Activated naive CD4-positive, alpha-beta T cell treated with anti-CD3 and anti-CD28 coated beads for 36 hours (primary cell): ENCODE results near the gene PCMTD2. TPM values are rescaled to one million over a fixed set of nuclear protein-coding genes. Genes with fewer than 3 reads are reported as not detected.
A peak's percentile ranks its signal among the peaks of the same experiment; 100 is the strongest.

Experiments
- CTCF ChIA-PET: fragments of 350-600 bp; sonication (Branson Sonifier 250); formaldehyde crosslinking; loops from one replicate; lab custom pipeline; 2021; ENCODE audit warnings: antibody characterized with exemption; lab: Charles Lee
- DNase-seq: peaks from one replicate; pipeline ENCODE4 v3.0.0-alpha.2; 2020
- H3K27ac Mint-ChIP-seq: one replicate; pipeline ENCODE4 v1.8.0; 2021; ENCODE audit warnings: mild to moderate bottlenecking, mixed read lengths
- H3K27me3 Mint-ChIP-seq: one replicate; pipeline ENCODE4 v1.8.0; 2021; ENCODE audit warnings: low read depth, mixed read lengths
- H3K36me3 Mint-ChIP-seq: one replicate; pipeline ENCODE4 v1.8.0; 2021; ENCODE audit warnings: low read depth, mixed read lengths
- H3K4me1 Mint-ChIP-seq: one replicate; pipeline ENCODE4 v1.8.0; 2021; ENCODE audit warnings: low read depth, mixed read lengths
- H3K4me3 Mint-ChIP-seq: one replicate; pipeline ENCODE4 v1.8.0; 2021; ENCODE audit warnings: mild to moderate bottlenecking, moderate library complexity, mixed read lengths
- H3K9me3 Mint-ChIP-seq: one replicate; pipeline ENCODE4 v1.8.0; 2021; ENCODE audit warnings: mixed read lengths
- intact Hi-C: fragments of 100-400 bp; cut with micrococcal nuclease; formaldehyde crosslinking; loops from one replicate; pipeline ENCODE4 v1.15.1; 2023
- total RNA-seq, 2 experiments: library from RNA; stranded (reverse); gene quantifications; one replicate each; pipeline ENCODE4 v1.2.3, GENCODE V29; 2021

PCMTD2 gene
- total RNA-seq, 2 experiments from 2014 or later, result 34.5 to 36.7 TPM

DNA sequence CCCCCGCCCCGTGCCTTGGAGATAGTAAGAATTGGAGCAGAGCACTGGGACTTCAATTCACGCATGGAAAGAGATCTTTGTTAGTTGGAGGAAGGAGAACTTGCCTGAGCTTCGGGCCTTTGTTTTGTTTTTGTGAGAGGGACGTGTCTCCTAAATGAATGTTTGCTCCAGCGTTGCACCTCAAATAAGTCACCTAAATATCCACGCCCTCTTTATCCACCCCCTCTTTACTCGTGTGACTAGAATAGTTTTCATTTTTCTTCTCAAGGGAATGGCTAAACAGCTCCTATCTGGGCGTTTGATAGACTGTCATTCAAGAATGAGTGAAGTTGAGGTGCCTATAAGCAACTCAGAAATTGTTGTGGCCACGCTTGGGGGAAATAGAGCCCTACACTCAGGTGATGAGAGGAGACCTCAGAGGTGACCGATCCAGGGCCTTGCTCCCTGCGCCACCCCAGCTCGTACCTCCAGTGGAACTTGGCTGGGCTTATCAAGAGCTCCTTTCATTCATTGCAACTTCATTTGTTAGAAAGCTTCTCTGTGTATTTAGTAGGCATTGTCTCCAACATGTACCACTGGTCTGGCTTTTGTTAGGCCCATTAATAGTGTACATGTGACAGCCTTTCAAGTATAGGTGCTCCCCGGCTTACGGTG, 861 bp downstream of the PCMTD2 start:
- intact Hi-C loops, result loop anchor here (5.0 kb wide), 1 partner anchor 174 kb away; the partner anchor contains the start of genes LKAAEAR1 and OPRL1
- H3K27me3 Mint-ChIP-seq, result peaks cover 2% of the 10 kb centered on the region
- CTCF ChIA-PET, result interaction anchor here (0.6 to 2.9 kb wide), 4 partner anchors 18 to 217 kb away, joined by 3 to 8 read pairs (median 7); no protein-coding TSS in a partner anchor
- no peaks in the 10 kb centered on the region for H3K9me3 Mint-ChIP-seq
- no peak for DNase-seq
- peak overlapping the region; percentile 87 for H3K27ac Mint-ChIP-seq
- H3K4me1 Mint-ChIP-seq, result peaks cover 55% of the 10 kb centered on the region
- peaks cover 6% of the 10 kb centered on the region for H3K36me3 Mint-ChIP-seq
- H3K4me3 Mint-ChIP-seq, result peak overlapping the region; percentile 87

- H3K9me3 Mint-ChIP-seq, result no peaks in the 10 kb centered on the region
- H3K4me1 Mint-ChIP-seq, result peaks cover 62% of the 10 kb centered on the region
- peaks cover 6% of the 10 kb centered on the region for H3K36me3 Mint-ChIP-seq
- intact Hi-C loops, result loop anchor here (5.0 kb wide), 1 partner anchor 175 kb away; the partner anchor contains the start of genes LKAAEAR1 and OPRL1
- no peak for DNase-seq
- H3K4me3 Mint-ChIP-seq, result peak overlapping the region; percentile 87
- H3K27me3 Mint-ChIP-seq, result peaks cover under 1% of the 10 kb centered on the region
- H3K27ac Mint-ChIP-seq, result no peak overlapping the region
- CTCF ChIA-PET, result interaction anchor here (0.6 to 3.4 kb wide), 4 partner anchors 17 to 218 kb away, joined by 3 to 20 read pairs (median 8); no protein-coding TSS in a partner anchor
These were observed 1.7 kb downstream of the PCMTD2 start for GRCh38 chr20:64257107-64257757.

- no peaks in the 10 kb centered on the region for H3K9me3 Mint-ChIP-seq
These were observed 2.7 kb downstream of the PCMTD2 start for GRCh38 chr20:64258071-64258823.

GRCh38 chr20:64260239-64260638, 4.7 kb downstream of the PCMTD2 start:
- Mint-ChIP-seq H3K4me3 (no peak overlapping the region), H3K36me3 (peaks cover 6% of the 10 kb centered on the region), H3K27ac (no peak overlapping the region), H3K27me3 (no peaks in the 10 kb centered on the region), H3K9me3 (no peaks in the 10 kb centered on the region), H3K4me1 (peaks cover 83% of the 10 kb centered on the region)
- DNase-seq, result no peak
- CTCF ChIA-PET, result interaction anchor here (0.7 to 3.4 kb wide), 2 partner anchors 14 to 26 kb away, joined by 3 to 20 read pairs; no protein-coding TSS in a partner anchor
- intact Hi-C loops, result no loop called here

More at GRCh38 chr20:64258071-64258823, 2.7 kb downstream of the PCMTD2 start:
- Mint-ChIP-seq H3K27ac (no peak overlapping the region), H3K4me3 (no peak overlapping the region), H3K4me1 (peaks cover 72% of the 10 kb centered on the region), H3K36me3 (peaks cover 6% of the 10 kb centered on the region), H3K27me3 (no peaks in the 10 kb centered on the region)
- no peak for DNase-seq
- CTCF ChIA-PET, result interaction anchor here (2.5 to 3.4 kb wide), 3 partner anchors 16 to 219 kb away, joined by 7 to 20 read pairs (median 8); no protein-coding TSS in a partner anchor
- intact Hi-C loops, result loop anchor here (5.0 kb wide), 1 partner anchor 176 kb away; the partner anchor contains the start of genes LKAAEAR1 and OPRL1

GRCh38 chr20:64261138-64261537, 5.6 kb downstream of the PCMTD2 start:
- Mint-ChIP-seq H3K4me1 (peaks cover 83% of the 10 kb centered on the region), H3K36me3 (peaks cover 6% of the 10 kb centered on the region), H3K27me3 (no peaks in the 10 kb centered on the region), H3K9me3 (no peaks in the 10 kb centered on the region), H3K4me3 (no peak overlapping the region), H3K27ac (no peak overlapping the region)
- DNase-seq, result peak; percentile 22
- CTCF ChIA-PET, result no interaction called here
- intact Hi-C loops, result no loop called here

DNA sequence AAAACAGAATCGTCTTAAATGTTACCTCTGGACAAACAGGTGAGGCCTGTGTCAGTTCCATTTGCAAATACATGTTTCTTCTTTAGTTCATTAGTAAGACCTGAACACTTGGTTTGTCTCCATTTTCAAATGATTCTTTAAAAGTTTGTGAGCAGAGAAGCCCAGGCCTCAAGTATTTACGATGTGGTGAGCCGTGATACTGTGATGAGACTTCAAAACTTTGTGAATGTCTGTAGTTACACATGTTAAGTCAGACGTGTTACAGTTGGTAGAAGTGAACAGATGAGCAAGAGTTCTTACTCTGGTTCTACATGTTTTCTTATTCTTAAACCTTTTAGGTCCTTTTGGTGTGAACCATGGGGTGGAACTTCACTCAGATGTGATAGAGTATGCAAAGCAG, 8.5 kb downstream of the PCMTD2 start:
- H3K27me3 Mint-ChIP-seq, result no peaks in the 10 kb centered on the region
- peaks cover 4% of the 10 kb centered on the region for H3K36me3 Mint-ChIP-seq
- H3K27ac Mint-ChIP-seq, result no peak overlapping the region
- no peak for DNase-seq
- H3K9me3 Mint-ChIP-seq, result no peaks in the 10 kb centered on the region
- no peak overlapping the region for H3K4me3 Mint-ChIP-seq
- H3K4me1 Mint-ChIP-seq, result peaks cover 55% of the 10 kb centered on the region
- CTCF ChIA-PET, result no interaction called here
- intact Hi-C loops, result no loop called here

DNA sequence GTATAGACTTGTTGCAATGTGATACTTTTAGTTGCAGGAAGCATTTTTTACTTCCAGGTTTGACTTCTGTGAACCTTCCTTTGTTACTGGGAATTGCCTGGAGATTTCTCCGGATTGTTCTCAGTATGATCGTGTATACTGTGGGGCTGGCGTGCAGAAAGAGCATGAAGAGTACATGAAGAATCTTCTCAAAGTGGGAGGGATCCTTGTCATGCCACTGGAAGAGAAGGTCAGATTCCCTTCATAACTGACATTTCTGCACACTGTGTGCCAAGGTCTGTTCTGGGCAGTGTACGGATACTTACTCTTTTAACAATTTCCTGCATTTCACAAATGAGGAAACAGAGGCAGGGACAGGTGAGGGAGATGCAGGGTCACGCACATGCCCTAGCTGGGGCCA, 9.7 kb downstream of the PCMTD2 start:
- Mint-ChIP-seq H3K27ac (no peak overlapping the region), H3K4me1 (peaks cover 45% of the 10 kb centered on the region), H3K27me3 (no peaks in the 10 kb centered on the region), H3K9me3 (no peaks in the 10 kb centered on the region), H3K4me3 (no peak overlapping the region), H3K36me3 (peaks cover 7% of the 10 kb centered on the region)
- CTCF ChIA-PET, result no interaction called here
- intact Hi-C loops, result no loop called here
- no peak for DNase-seq

GRCh38 chr20:64266988-64267387, 11.4 kb downstream of the PCMTD2 start:
- H3K4me1 Mint-ChIP-seq, result peaks cover 27% of the 10 kb centered on the region
- H3K4me3 Mint-ChIP-seq, result no peak overlapping the region
- no peaks in the 10 kb centered on the region for H3K27me3 Mint-ChIP-seq
- CTCF ChIA-PET, result no interaction called here
- intact Hi-C loops, result no loop called here
- DNase-seq, result no peak
- H3K9me3 Mint-ChIP-seq, result no peaks in the 10 kb centered on the region
- H3K36me3 Mint-ChIP-seq, result peaks cover 3% of the 10 kb centered on the region
- H3K27ac Mint-ChIP-seq, result no peak overlapping the region

DNA sequence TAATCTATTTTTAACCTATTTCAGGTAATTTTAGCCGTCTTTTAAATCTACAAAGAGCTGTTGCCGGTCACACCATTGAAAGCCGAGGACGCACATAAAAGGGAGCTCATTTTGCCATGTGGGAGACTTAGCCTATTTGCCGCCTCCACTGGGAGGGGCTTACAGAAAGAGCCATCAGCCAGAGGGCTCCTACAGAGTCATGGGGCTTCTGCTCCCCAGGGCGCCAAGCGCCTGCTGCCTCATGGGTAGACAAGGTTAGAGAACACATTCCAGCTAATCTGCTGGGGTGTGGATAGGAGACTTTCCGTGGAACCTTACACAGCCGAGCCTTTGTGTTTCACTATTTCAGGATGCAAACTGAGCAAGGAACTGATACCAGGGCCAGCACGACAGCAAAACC, 12.6 kb downstream of the PCMTD2 start:
- Mint-ChIP-seq H3K36me3 (peaks cover 4% of the 10 kb centered on the region), H3K27me3 (no peaks in the 10 kb centered on the region), H3K27ac (no peak overlapping the region), H3K4me3 (no peak overlapping the region), H3K9me3 (no peaks in the 10 kb centered on the region), H3K4me1 (peaks cover 17% of the 10 kb centered on the region)
- no peak for DNase-seq
- intact Hi-C loops, result no loop called here
- CTCF ChIA-PET, result no interaction called here

GRCh38 chr20:64269604-64270411, 14.3 kb downstream of the PCMTD2 start:
- no peak for DNase-seq
- peaks cover 11% of the 10 kb centered on the region for H3K36me3 Mint-ChIP-seq
- no peak overlapping the region for H3K27ac Mint-ChIP-seq

GRCh38 chr20:64271636-64272035, 16.1 kb downstream of the PCMTD2 start:
- Mint-ChIP-seq H3K4me1 (peaks cover 3% of the 10 kb centered on the region), H3K27me3 (no peaks in the 10 kb centered on the region), H3K4me3 (no peak overlapping the region), H3K36me3 (peaks cover 13% of the 10 kb centered on the region), H3K27ac (no peak overlapping the region), H3K9me3 (no peaks in the 10 kb centered on the region)
- DNase-seq, result no peak
- intact Hi-C loops, result no loop called here
- CTCF ChIA-PET, result no interaction called here

More at GRCh38 chr20:64269604-64270411, 14.3 kb downstream of the PCMTD2 start:
- peaks cover 2% of the 10 kb centered on the region for H3K4me1 Mint-ChIP-seq
- no peaks in the 10 kb centered on the region for H3K27me3 Mint-ChIP-seq
- intact Hi-C loops, result no loop called here
- H3K4me3 Mint-ChIP-seq, result no peak overlapping the region
- no peaks in the 10 kb centered on the region for H3K9me3 Mint-ChIP-seq
- CTCF ChIA-PET, result no interaction called here
